Nephron (organoid): ENCODE data around the gene TOR4A.
A peak's percentile ranks its signal among the peaks of the same experiment; 100 is the strongest.

Experiments used
- H3K27ac Mint-ChIP-seq, 3 experiments: 2 replicates each; pipeline ENCODE4 v1.8.0; 2020; ENCODE audit warnings: mixed read lengths in 3 of 3, mild to moderate bottlenecking in 2 of 3, moderate library complexity in 1 of 3
- H3K27me3 Mint-ChIP-seq: 2 replicates; pipeline ENCODE4 v1.8.0; 2021; ENCODE audit warnings: low read depth, mild to moderate bottlenecking, moderate library complexity, mixed read lengths
- H3K36me3 Mint-ChIP-seq: 2 replicates; pipeline ENCODE4 v1.8.0; 2020; ENCODE audit warnings: low read depth, mixed read lengths
- H3K4me1 Mint-ChIP-seq: 2 replicates; pipeline ENCODE4 v1.8.0; 2020; ENCODE audit warnings: mixed read lengths
- H3K4me3 Mint-ChIP-seq, 3 experiments: 2 replicates each; pipeline ENCODE4 v1.8.0; 2020; ENCODE audit warnings: mild to moderate bottlenecking in 3 of 3, mixed read lengths in 3 of 3, moderate library complexity in 2 of 3
- H3K9me3 Mint-ChIP-seq: 2 replicates; pipeline ENCODE4 v1.8.0; 2020; ENCODE audit warnings: mixed read lengths
- TF ChIP-seq, protein P1 (sequence below), 3 experiments: fragments of 200-600 bp; sonication (generic); IDR thresholded peaks; one replicate each; pipeline ENCODE4 v1.5.0; 2021; ENCODE audit warnings: antibody characterized with exemption in 3 of 3; ENCODE audit not compliant: unreplicated experiment in 3 of 3

Gene TOR4A

DNA sequence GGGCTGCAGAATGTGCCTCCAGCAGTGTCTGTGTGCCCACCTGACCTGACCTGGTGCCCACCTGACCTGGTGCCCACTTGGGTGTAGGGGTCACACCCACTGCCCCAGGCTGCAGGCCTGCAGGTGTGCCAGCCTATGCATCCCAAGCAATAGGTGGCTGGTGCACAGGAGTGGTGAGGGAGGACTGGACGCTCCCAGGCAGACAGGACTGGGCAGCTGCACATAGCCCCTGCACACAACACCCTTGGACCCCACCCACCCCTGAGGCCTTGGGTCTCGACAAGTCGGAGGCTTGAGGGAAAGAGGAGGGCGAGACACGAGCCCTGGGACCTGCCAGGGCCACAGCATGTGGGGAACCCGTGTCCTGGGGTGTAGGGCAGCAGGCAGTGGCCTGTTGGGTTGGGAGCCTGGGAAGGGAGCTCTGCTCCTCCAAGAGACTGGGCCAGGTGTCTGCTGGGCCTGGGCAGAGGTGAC, 35.4 kb downstream of the TOR4A start:
- TF ChIP-seq, protein P1, sequence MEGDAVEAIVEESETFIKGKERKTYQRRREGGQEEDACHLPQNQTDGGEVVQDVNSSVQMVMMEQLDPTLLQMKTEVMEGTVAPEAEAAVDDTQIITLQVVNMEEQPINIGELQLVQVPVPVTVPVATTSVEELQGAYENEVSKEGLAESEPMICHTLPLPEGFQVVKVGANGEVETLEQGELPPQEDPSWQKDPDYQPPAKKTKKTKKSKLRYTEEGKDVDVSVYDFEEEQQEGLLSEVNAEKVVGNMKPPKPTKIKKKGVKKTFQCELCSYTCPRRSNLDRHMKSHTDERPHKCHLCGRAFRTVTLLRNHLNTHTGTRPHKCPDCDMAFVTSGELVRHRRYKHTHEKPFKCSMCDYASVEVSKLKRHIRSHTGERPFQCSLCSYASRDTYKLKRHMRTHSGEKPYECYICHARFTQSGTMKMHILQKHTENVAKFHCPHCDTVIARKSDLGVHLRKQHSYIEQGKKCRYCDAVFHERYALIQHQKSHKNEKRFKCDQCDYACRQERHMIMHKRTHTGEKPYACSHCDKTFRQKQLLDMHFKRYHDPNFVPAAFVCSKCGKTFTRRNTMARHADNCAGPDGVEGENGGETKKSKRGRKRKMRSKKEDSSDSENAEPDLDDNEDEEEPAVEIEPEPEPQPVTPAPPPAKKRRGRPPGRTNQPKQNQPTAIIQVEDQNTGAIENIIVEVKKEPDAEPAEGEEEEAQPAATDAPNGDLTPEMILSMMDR (IDR thresholded peaks at IDR 0.05; ENCODE audit: unreplicated experiment in 3 of 3): no peak
- Mint-ChIP-seq H3K36me3 (no peaks in the 10 kb centered on the region), H3K27ac (no peak overlapping the region), H3K27me3 (no peaks in the 10 kb centered on the region), H3K4me3 (no peak overlapping the region), H3K4me1 (peaks cover 5% of the 10 kb centered on the region), H3K9me3 (no peaks in the 10 kb centered on the region)

DNA sequence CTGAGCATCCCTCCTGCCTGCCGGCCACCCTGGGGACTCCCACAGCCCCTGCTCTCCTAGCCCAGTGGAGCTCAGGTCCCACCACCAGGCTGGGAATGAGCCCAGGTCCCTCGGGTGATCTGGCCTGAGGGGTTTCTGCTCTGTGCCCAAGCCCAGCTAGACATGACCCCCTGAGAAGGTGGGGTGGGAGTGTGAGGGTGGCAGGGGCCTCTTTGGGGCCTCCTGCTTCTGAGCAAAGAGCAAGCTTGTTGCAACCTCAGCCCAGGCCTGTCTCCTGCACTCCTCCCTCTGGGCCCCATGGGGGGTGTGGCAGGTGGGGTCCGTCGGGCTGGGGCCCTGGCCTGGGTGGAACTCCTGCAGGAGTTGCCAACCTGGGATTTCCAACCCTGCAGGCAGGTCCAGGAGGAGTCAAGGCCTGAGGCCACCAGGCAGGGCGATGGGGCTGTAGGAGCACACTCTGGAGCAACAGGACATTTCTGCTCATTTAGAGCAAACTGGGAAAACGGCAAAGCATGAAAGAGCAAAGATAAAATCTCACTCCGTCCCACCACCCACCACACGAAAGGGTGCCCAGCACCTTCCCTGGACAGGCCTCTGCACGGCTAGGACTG, 35.9 kb downstream of the TOR4A start:
- peaks cover 5% of the 10 kb centered on the region for H3K4me1 Mint-ChIP-seq
- H3K4me3 Mint-ChIP-seq: peak overlapping the region in 1 of 3 experiments; percentile 46
- H3K9me3 Mint-ChIP-seq: no peaks in the 10 kb centered on the region
- no peaks in the 10 kb centered on the region for H3K27me3 Mint-ChIP-seq
- peak overlapping the region in 1 of 3 experiments; percentile 76 for H3K27ac Mint-ChIP-seq
- TF ChIP-seq, protein P1 (IDR thresholded peaks at IDR 0.05; ENCODE audit: unreplicated experiment in 3 of 3): no peak
- H3K36me3 Mint-ChIP-seq: no peaks in the 10 kb centered on the region

DNA sequence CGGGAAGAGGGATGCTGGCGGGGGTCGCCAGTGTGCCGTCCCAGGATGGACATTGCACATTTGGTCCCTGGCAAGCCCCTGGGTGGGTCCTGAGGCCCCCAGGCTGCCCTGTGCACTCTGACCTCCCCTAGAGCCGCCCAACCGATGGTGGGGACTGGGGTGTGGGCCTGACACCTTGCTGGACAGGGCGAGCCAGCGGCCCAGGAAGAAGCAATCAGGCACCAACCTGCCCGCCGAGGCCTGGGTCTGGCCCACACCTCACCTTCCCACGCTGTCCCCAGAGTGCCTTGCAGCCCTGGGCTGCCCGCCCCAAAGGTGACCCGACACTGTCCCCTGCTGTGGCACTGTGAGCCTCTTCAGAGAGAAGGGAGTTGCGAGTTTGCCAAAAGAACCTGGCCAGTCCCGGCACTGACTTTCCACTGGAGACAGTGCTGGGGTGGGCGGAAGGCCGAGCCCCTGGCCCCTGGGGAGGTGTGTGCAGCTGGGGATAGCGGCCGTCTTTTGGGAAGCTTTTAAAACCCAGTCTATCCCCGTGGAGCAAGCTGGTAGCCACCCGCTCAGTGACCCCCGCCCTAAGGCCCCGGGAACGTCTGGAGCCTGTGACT, 36.5 kb downstream of the TOR4A start:
- H3K4me1 Mint-ChIP-seq: peaks cover 5% of the 10 kb centered on the region
- H3K27ac Mint-ChIP-seq: peak overlapping the region in 1 of 3 experiments; percentile 76
- H3K9me3 Mint-ChIP-seq: no peaks in the 10 kb centered on the region
- no peaks in the 10 kb centered on the region for H3K36me3 Mint-ChIP-seq
- TF ChIP-seq, protein P1 (IDR thresholded peaks at IDR 0.05; ENCODE audit: unreplicated experiment in 3 of 3): no peak
- H3K4me3 Mint-ChIP-seq: no peak overlapping the region
- H3K27me3 Mint-ChIP-seq: no peaks in the 10 kb centered on the region

DNA sequence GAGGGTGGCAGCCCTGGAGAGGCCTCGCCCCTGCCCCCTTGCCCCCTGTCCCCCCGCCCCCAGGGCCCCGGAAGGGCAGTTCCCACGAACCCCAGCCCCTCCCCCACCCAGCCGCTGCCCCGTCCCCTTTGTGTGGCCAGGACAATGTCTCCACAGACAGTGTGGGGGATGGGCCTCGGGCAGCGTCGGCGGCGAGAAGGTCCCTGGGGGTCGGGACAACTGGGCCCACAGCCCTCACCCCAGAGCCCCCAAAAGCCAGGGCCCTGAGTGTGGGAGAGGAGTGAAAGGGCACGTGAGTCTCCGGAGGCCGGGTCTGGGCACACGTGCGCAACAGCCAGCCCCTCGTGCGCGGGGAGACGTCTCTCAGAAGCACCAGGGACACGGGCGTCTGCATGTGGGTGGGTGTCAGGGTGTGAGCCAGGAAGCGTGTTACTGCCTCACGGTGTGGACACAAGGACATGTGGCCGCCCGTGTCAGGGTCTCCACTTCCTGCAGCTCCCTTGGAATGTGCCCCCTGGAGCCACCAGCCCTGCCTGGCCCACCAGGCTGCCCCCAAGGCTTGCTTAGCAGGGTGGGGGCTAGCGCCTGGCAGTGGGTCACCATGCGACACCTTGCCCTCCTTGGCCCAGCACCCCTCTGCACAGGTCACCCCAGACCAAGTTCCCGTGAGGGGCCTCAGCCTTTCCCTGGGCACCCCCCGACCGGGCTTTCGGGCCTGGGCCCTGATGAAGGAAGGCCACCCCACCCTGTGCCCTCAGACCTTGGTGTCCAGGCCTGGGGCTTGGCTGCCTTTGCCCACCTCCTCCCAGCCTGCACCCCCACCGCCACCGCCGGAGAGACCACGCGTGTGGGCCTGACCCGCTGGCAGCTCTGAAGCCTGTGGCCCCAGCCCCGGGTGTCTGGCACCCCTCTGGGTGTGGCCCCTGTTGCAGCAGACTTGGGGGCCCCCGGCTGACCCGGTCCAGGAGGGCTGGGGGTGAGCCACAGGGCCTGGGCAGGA, 37.3 kb downstream of the TOR4A start:
- H3K27me3 Mint-ChIP-seq: no peaks in the 10 kb centered on the region
- peaks cover 5% of the 10 kb centered on the region for H3K4me1 Mint-ChIP-seq
- no peaks in the 10 kb centered on the region for H3K36me3 Mint-ChIP-seq
- no peak overlapping the region for H3K4me3 Mint-ChIP-seq
- H3K27ac Mint-ChIP-seq: no peak overlapping the region
- no peaks in the 10 kb centered on the region for H3K9me3 Mint-ChIP-seq
- TF ChIP-seq, protein P1 (IDR thresholded peaks at IDR 0.05; ENCODE audit: unreplicated experiment in 3 of 3): no peak

DNA sequence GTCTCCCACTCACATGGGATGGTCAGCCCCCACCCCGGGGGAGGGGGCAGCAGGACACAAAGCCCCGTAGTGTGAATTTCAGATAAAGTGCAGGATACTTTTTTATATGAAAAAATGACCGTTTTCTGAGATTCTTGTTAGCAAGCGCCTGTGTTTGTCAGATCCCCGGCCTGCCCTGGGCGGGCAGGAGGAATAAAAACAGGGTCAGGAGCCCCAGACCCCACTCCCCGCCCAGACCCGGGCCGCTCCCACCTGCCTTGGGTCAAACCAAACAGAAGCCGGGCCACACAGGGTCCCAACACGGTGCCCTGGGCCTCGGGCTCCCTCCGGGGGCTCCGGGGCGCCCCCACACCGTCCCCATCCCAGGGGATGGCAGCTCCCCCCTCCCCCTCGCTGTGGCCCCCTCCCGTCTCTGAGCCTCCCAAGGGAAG, 38.1 kb downstream of the TOR4A start:
- H3K9me3 Mint-ChIP-seq: no peaks in the 10 kb centered on the region
- peaks cover 5% of the 10 kb centered on the region for H3K4me1 Mint-ChIP-seq
- no peaks in the 10 kb centered on the region for H3K27me3 Mint-ChIP-seq
- H3K27ac Mint-ChIP-seq: no peak overlapping the region
- TF ChIP-seq, protein P1 (IDR thresholded peaks at IDR 0.05; ENCODE audit: unreplicated experiment in 3 of 3): no peak
- no peak overlapping the region for H3K4me3 Mint-ChIP-seq
- no peaks in the 10 kb centered on the region for H3K36me3 Mint-ChIP-seq
